Muscle layer of colon (tissue), 2 donors: ENCODE data around the gene IAH1.

Source experiments
- H3K27ac ChIP-seq: one replicate; pipeline ENCODE4 v1.7.0; 2013; ENCODE audit warnings: low read depth, mild to moderate bottlenecking, low read length, moderate library complexity
- H3K27me3 ChIP-seq, 2 donors: one replicate each; pipeline ENCODE4 v1.7.0; 2013; ENCODE audit warnings: low read length in 2 of 2, mild to moderate bottlenecking in 2 of 2; ENCODE audit not compliant: insufficient read depth in 2 of 2, control insufficient read depth in 1 of 2
- H3K36me3 ChIP-seq: one replicate; pipeline ENCODE4 v1.7.0; 2013; ENCODE audit warnings: mild to moderate bottlenecking, low read length; ENCODE audit not compliant: insufficient read depth
- H3K4me1 ChIP-seq: one replicate; pipeline ENCODE4 v1.7.0; 2013; ENCODE audit warnings: mild to moderate bottlenecking, low read length; ENCODE audit not compliant: insufficient read depth
- H3K4me3 ChIP-seq, 2 donors: one replicate each; pipeline ENCODE4 v1.7.0; 2013; ENCODE audit warnings: low read length in 2 of 2, low read depth in 1 of 2, mild to moderate bottlenecking in 1 of 2, moderate library complexity in 1 of 2
- H3K9ac ChIP-seq: one replicate; pipeline ENCODE4 v1.7.0; 2013; ENCODE audit warnings: low read length
- H3K9me3 ChIP-seq: one replicate; pipeline ENCODE4 v1.7.0; 2013; ENCODE audit warnings: mild to moderate bottlenecking, low read length
- donor health status: abdominal sarcoma.
- donor health status: Adenocarcinoma of cecum.

IAH1 gene

DNA sequence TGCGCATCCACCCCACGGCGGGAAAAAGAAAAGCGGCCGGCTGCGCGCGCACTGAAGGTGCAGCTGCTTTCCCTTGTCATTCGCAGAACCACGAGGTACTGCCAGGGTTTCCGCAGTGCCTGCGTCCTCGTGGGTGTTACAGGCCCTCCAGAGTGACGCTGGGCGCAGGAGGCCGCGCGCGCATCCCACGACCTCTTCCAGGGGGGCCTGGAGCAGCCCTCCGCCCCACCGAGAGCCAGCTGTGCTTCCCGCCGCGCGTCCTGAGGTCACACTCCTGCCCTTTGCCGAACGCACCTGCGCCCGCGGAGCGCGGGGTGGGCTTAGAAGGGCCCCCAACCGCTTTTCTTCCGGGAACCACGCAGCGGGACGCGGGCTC lies 378 bp upstream of the IAH1 start:
- Histone ChIP-seq H3K4me3 (peak overlapping the region; percentile 86), H3K36me3 (no peaks in the 10 kb centered on the region), H3K4me1 (peaks cover 16% of the 10 kb centered on the region), H3K27ac (peak overlapping the region; percentile 77), H3K9me3 (no peaks in the 10 kb centered on the region), H3K9ac (no peak overlapping the region), H3K27me3 (no peaks in the 10 kb centered on the region)

DNA sequence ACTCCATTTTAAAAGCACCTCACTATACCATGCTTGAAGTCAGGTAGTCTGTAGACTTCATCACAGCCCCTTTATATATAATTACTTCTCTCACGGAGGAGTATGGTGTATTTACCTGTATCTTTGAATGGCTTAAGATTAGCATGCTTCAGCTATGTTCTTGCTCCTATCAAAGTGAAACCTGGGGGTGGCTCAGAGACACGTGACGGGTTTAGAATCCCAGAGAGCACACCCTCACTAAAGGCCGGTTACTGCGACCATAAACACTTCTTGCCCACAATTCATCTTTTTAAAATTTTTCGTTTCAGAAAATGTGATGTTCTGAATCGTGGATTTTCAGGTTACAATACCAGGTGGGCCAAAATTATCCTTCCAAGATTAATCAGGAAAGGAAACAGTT lies 3.6 kb downstream of the IAH1 start:
- H3K27ac ChIP-seq: no peak overlapping the region
- H3K27me3 ChIP-seq: no peaks in the 10 kb centered on the region
- H3K4me3 ChIP-seq: no peak overlapping the region
- peaks cover 25% of the 10 kb centered on the region for H3K36me3 ChIP-seq
- no peaks in the 10 kb centered on the region for H3K9me3 ChIP-seq
- peaks cover 16% of the 10 kb centered on the region for H3K4me1 ChIP-seq
- no peak overlapping the region for H3K9ac ChIP-seq

DNA sequence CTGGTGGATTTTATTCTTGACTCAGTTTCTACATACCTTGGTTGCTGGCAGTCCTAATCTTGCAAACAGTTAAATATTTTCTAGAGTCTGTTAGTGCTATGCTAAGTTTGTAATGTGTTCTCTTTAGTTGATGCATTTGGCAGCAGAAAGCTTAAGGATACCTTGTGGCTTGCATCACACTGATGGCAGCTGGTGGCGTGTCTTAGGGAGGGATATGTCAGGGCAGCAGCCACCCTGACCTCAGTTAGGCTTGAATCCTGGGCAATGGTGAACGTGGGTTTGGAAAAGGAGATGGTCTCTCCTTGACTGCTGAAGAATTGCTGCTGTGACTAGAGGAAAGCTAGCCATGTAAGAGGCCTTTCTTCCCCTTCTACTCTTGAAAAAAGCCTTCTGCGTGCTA lies 4.2 kb downstream of the IAH1 start:
- Histone ChIP-seq H3K36me3 (peaks cover 30% of the 10 kb centered on the region), H3K27me3 (no peaks in the 10 kb centered on the region), H3K4me3 (no peak overlapping the region), H3K9ac (no peak overlapping the region), H3K4me1 (peaks cover 12% of the 10 kb centered on the region), H3K27ac (no peak overlapping the region), H3K9me3 (no peaks in the 10 kb centered on the region)

DNA sequence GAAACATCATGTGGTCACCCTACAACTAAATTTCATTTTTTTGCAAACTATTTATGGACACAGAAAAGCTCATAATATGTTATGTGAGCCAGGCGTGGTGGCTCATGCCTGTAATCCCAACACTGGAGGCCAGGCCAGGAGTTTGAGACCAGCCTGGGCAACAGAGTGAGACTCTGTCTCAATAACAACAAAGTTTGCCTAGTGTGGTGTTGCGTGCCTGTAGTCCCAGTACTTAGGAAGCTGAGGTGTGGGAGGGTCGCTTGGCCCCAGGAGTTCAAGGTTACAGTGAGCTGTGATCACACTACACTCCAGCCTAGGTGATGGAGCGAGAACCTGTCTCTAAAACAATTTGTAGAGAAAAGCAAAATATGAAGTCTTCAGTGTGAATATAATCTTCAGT lies 5.8 kb downstream of the IAH1 start:
- H3K4me1 ChIP-seq: peaks cover 9% of the 10 kb centered on the region
- H3K36me3 ChIP-seq: peaks cover 47% of the 10 kb centered on the region
- no peak overlapping the region for H3K4me3 ChIP-seq
- H3K9me3 ChIP-seq: no peaks in the 10 kb centered on the region
- no peak overlapping the region for H3K9ac ChIP-seq
- H3K27ac ChIP-seq: no peak overlapping the region
- no peaks in the 10 kb centered on the region for H3K27me3 ChIP-seq

DNA sequence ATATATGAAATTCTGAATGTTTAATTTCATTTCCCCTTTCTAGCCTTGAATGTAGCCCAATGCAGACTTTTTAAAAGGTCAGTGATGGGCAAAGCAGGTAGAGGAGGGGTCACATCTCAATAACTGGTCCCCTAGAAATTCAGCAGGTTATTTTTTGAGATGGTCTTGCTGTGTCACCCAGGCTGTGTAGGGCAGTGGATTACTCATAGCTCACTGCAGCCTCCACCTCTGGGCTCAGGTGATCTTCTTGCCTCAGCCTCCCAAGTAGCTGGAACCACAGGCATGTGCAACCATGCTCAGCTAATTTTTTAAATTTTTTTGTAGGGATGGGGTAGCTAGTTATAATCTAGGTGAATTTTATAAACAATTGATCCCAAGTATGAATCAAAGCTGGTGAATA lies 8.8 kb downstream of the IAH1 start:
- H3K4me3 ChIP-seq: no peak overlapping the region
- H3K27ac ChIP-seq: no peak overlapping the region
- H3K4me1 ChIP-seq: no peaks in the 10 kb centered on the region
- H3K36me3 ChIP-seq: peaks cover 72% of the 10 kb centered on the region
- no peaks in the 10 kb centered on the region for H3K27me3 ChIP-seq
- H3K9me3 ChIP-seq: no peaks in the 10 kb centered on the region
- no peak overlapping the region for H3K9ac ChIP-seq

DNA sequence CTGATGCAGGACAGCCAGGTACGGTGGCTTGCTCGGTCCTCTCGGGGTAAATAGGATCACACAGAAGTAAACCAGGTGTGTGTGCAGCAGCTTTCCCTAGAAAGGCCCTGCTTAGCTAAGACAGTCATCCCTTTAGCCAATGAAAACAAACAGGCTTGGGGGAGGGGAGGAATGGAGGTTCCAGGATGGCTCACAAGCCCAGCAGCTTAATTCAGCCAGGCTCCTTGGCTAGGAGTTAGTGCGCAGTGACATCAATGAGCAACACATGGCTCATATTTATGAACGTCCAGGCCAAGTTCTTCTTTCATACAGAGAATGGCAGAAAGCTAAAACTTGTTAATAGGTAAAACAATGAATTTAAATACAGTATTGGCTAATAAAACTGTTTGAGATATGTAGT lies 10.2 kb downstream of the IAH1 start:
- H3K27ac ChIP-seq: no peak overlapping the region
- H3K9ac ChIP-seq: no peak overlapping the region
- no peaks in the 10 kb centered on the region for H3K27me3 ChIP-seq
- H3K4me1 ChIP-seq: no peaks in the 10 kb centered on the region
- H3K4me3 ChIP-seq: no peak overlapping the region
- H3K9me3 ChIP-seq: no peaks in the 10 kb centered on the region
- peaks cover 81% of the 10 kb centered on the region for H3K36me3 ChIP-seq

DNA sequence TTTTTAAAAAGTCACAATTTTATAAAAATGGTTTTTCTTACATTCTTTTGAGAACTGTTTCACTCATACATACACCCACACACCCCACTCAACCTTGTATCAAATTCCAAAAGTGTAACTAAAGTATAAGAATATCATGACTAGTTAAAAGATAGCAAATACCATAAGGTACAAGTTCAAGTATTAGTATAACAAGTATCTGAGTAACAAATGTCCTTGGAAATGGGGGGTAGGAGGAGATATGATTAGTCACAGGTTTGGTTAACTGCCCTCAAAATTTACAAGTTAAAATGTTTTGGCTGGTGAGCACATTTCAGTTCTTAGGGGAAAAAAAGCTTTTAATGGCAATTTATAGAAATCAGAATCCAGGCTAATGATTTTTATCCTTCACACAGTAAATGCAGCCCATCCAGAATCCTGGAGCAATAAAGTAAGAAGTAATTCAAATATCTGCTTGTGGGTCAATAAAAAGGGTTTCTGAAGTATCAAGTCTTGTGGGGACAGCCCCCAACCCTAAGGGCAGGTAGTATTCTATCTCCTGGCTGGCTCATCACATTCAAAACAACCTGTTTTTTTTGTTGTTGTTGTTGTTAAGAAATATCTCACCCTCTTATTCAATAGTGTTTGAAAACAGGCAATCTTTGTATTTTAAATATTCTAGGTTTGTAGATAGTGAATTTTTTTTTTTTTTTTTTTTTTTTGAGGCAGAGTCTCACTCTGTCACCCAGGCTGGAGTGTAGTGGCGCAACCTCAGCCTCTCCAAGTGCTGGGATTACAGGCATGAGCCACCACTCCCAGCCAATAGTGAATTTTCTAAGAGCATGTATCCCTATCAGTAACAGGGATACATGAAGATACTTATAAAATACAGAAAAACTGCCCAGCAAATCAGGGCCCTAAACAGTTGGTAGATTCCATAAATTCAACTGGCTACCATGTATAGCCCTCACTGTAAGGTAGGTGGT lies 14.5 kb downstream of the IAH1 start:
- Histone ChIP-seq H3K27me3 (no peaks in the 10 kb centered on the region), H3K4me3 (no peak overlapping the region), H3K9me3 (no peaks in the 10 kb centered on the region), H3K27ac (no peak overlapping the region), H3K4me1 (no peaks in the 10 kb centered on the region), H3K9ac (no peak overlapping the region), H3K36me3 (peaks cover 88% of the 10 kb centered on the region)

DNA sequence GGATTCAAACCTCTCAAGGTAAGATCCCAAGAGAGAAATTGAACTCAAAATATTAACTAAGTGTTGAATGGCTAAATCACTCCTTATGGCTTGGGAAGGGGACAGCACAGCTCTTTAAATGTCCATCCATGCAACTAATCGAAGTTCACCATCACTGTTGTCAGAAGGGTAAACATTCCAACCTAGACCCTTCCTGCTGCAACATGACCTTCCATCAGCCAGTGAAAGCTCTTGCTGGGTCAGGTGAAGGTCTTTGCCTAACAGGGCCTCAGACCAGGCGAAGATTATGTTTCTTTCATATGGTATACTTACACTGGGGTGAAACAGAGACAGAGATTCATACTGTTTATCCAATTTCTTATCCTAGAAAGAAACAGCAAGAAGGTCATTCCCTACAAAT lies 16.4 kb downstream of the IAH1 start:
- H3K27ac ChIP-seq: no peak overlapping the region
- H3K4me3 ChIP-seq: no peak overlapping the region
- peaks cover 84% of the 10 kb centered on the region for H3K36me3 ChIP-seq
- H3K9ac ChIP-seq: no peak overlapping the region
- no peaks in the 10 kb centered on the region for H3K9me3 ChIP-seq
- H3K4me1 ChIP-seq: no peaks in the 10 kb centered on the region
- no peaks in the 10 kb centered on the region for H3K27me3 ChIP-seq

DNA sequence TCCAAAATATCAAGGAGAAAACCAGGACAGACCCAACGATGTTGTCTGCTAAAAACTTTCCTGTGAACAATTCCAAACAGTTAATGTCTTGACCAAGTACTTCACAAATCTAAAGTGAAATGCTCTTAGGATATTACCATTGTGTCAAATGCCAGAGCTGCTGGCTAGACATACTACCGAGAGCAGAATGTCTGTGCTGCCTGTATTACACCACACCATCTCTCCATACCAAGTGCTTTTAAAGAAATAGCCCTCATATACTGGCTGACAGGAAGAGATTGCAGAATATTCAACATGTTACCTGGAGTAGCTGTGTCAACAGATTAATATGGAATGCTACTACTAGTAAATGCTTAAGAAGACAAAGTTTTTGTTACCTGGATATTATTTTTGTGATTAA lies 18.6 kb downstream of the IAH1 start:
- Histone ChIP-seq H3K27me3 (no peaks in the 10 kb centered on the region), H3K36me3 (peaks cover 77% of the 10 kb centered on the region), H3K9me3 (no peaks in the 10 kb centered on the region), H3K4me3 (no peak overlapping the region), H3K9ac (no peak overlapping the region), H3K27ac (no peak overlapping the region), H3K4me1 (no peaks in the 10 kb centered on the region)

DNA sequence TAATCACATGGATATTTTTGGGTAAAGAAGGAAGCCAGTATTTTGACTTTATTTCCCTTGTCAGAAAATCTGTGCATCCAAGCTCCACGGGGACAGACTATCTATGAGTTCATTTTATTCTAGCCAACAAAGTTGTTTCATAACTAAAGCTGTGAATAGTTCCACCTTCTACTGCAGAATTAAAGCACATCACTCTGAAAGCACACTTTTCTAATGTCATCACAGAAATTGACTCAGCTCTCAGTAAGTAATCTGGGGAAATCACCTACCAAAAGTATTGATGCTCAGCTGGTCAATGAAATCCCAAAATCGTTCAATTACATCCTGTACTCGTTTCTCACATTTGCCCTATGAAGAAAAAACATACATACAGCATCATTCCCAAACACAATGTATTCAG lies 19.1 kb downstream of the IAH1 start:
- no peak overlapping the region for H3K9ac ChIP-seq
- peaks cover 4% of the 10 kb centered on the region for H3K4me1 ChIP-seq
- H3K9me3 ChIP-seq: no peaks in the 10 kb centered on the region
- no peak overlapping the region for H3K27ac ChIP-seq
- H3K27me3 ChIP-seq: no peaks in the 10 kb centered on the region
- no peak overlapping the region for H3K4me3 ChIP-seq
- H3K36me3 ChIP-seq: peaks cover 72% of the 10 kb centered on the region

DNA sequence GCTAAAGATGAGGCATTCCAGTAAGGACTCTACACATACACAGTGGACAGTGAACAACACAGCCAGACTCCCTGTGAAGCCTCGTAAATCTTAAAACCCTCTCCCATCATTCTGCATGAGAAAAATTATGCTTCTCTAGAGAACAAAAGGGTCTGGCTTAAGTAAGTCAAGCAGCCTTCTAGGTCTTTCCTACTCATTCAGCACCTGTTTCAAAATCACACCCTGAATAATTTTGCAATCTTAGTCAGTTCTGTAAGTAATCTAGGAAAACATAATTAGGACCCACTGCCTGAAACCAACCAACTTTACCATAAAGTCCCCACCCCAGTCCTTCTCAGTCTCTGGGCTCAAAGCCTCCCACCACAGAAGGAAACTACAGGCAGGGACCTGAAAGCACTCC lies 19.7 kb downstream of the IAH1 start:
- Histone ChIP-seq H3K4me1 (peaks cover 9% of the 10 kb centered on the region), H3K27me3 (no peaks in the 10 kb centered on the region), H3K36me3 (peaks cover 66% of the 10 kb centered on the region), H3K4me3 (no peak overlapping the region), H3K9ac (no peak overlapping the region), H3K27ac (no peak overlapping the region), H3K9me3 (no peaks in the 10 kb centered on the region)

DNA sequence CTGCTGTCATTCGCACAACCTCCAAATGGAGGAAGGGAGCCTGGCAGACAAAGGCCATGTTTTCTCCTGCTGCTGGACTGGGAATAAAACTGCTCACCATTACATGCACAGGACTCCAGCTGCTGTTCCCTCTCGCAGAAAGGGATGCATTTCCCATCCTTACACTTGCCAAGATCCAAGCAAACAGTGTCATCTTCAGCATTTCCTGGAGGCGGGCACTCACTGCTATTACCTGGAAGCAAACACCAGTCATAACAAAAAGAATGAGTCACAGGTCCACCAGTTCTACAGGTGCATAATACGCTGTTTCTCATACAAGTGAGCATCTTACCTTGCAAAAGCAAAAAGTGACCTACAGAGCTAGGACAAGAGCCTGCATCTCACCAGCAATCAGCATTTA lies 22.7 kb downstream of the IAH1 start:
- no peak overlapping the region for H3K4me3 ChIP-seq
- H3K9me3 ChIP-seq: no peaks in the 10 kb centered on the region
- H3K27ac ChIP-seq: no peak overlapping the region
- H3K9ac ChIP-seq: no peak overlapping the region
- peaks cover 55% of the 10 kb centered on the region for H3K36me3 ChIP-seq
- no peaks in the 10 kb centered on the region for H3K27me3 ChIP-seq
- peaks cover 9% of the 10 kb centered on the region for H3K4me1 ChIP-seq
